NAMALWA (cell line): Measurements from ENCODE around the gene NFATC2.

ENCODE experiments used
- DNase-seq: peaks from one replicate; pipeline ENCODE4 v3.0.0-alpha.2; 2015; ENCODE audit warnings: low spot score

The NFATC2 gene

DNA sequence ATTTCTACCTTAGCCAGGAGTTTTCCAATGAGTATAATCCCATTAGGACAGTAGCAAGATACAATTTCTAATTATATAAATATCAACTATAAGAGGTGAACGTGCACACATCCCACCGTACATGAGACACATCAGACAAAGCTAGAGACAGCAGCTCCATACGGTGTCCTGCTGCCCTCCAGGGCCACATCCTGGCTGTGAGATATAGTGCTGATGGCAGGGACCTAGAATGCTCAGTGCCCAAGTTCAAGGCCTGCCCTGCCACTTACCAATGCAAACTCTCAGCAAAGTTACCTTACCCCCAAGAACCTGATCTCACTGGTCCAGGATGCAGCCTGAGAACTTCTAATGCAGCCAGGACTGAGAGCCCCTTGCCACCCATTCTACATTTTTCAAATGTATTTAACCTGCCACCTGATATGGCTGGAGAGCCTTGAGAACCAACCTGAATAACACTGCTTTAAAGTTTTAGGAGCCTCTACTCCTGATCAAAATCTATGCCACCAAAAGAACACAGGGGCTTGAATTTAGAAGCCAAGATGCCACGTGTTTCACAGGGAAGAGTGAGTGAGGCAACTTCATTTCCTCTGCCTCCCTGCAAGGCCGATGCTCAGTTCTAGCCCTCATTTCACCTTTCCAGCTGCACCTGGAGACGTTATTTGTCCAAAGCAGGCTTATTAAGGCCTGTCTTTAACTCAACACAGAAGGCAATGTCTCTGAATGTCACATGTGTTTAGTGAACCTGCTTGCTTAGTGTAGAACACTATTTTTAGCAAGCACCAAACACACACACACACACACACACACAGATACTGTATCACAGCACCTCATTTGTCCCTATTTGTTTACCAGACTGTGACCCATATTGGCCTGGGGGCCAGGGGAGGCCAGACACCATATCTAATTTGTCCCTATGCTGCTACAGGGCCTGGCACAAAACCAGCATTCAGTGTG, 6.1 kb downstream of the NFATC2 start:
- no peak for DNase-seq

DNA sequence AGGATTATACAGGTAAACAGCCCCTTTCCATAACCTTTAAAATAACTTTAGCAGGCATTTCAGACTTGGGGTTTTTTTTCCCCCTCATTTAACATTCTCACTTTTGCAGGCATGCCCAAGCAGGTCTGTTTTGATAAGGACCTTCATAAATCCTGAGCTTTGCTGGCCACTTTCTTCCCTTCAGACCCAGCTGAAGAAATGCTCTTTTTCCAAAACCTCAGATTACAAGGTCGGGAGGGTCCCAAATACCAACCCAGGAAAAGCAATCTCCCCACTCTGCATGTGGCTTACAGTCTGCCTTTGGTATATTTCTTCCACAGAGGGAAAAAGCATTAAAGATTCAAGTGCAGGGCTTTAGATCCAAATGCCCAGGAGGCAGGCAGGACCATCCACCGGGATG, 6.8 kb downstream of the NFATC2 start:
- DNase-seq = no peak

DNA sequence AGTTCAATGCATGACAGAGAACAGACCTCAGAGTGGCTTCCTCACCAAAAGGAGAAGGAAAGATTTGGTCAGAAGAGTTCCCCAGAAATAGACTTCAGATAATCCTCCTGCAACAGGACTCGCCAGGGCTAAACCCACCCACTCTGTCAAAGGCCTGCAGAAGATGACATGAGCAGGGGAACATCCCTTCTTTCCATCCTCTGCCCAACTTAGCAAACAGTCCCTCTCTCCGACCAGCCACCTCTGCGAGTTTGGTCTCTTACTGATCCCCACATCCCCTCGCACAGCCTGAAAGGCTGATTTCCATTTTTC, 7.5 kb downstream of the NFATC2 start:
- DNase-seq = no peak

DNA sequence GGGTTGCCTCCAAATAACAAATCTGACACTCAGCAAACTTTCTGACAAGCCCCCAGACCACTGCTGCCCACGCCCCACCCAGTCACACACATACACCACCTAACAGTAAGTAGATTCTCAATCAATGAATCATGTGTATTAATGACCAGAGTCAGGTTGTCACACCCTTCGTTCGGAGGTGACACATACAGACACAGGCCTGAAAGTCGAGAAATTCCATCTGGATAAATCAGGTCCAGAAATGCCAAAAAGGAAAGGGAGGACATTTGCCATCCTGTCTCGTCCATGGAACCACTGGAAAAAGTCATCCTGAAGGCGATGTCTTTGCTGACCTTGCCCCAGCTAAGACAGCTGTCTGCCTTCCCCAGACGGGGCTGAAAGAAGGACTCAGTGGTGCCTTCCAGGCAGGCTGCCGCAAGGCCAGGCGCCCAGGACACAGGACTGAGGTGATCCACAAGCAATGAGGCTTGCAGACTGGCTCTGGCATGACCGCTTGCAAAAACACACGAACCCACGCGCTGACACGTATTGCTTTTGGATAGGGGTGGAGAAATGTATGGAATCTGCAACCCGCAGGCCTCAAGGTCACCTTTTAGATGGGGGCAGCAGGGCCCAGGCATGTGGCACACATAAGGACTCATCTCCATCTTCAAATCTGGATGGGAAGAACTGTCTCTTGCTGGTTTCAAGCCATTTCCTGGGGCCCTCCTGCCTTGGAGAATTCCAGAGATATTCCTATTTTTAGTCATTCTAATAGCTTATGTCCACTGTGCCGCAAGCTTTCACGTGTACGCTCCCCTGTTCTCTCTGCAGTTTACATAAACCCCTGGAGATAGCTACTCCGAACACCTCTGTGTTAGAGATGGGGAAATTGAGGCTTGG, 9.0 kb downstream of the NFATC2 start:
- DNase-seq = no peak

DNA sequence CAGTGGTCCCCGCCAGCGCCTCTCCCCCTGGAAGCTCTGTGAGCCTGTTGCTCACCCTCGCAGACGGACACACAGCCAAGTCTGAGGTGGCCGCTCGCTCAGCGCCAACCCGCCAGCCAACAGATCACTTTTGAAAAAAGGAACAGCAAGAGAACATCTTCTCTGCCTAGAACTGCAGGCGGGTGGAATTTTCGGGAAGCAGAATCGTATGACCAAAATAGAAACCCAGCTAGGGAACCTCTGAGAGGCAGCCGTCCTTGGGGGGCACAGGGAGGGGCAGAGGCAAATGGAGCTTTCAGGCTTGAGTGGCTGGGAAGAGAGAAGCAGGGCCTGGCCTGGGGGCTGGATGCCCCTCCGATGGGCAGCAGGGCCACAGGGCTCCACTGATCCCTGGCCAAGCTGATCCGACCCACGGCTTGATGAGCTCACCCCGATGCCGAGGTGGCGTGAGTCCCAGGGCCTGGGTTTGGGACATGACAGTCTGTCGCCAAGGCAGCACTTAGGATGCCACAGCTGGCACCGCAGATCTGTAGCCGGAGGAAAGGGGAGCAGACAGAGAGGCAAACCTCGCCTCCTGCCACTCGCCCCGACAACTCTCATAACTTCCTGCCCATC, 9.8 kb downstream of the NFATC2 start:
- DNase-seq = no peak

DNA sequence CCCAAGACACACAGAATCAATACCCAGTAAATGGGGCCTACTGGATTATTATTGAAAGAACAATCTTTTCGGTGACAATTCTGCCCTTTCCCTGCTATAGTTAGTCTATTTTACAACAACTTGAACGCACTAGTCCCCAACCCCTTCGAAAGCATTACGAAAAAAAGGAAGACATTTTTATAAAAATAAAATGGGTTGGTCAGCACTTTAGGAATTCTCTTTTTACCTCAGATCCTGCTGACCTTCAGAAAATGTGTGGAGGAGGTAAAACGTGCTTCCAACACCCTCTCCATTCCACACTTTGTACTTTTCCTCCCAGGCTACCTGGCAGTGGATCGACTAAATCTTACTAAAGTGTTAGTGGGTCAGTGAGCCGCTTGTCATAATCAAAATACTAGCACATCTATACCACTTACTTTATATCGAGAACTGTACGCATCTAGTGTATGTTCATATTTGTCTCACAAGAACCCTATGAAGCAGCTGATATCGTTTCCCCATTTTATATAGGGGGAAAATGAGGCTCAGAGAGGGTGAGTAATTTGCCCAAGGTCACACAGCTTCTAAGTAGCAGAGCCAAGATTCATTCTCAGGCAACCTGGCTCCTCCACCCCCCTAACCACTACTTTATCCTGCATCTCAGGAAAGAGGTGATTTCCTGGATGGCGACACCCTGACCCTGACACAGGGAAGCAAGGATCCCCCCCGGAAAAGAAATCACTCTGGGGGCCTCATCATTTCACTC, 10.6 kb downstream of the NFATC2 start:
- DNase-seq = no peak

DNA sequence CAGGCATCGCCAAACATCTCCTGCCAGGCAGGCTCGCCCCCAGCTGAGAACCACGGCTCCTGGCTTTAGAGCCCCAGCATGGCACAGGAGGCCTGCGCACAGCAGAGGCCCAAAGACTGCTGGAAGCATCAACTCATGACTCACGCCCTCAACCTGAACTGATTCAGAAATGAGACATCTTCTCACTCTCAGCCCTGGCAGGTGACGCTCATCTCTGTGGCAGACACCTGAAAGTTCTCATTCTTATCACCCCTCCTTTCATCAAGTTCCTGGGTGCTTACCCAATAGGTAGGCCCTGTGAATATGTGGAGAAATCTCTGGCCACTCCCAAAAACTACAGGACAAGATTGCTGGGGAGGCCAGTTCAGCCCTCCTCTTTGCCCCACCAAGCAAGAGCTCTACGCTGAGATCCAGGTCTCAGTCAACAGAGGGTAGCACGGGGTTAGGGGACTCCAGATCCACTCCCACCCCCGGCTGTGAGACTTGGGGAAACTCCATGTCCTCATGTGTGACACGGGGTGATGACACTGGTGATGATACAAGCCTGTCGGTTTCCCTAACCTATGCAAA, 11.3 kb downstream of the NFATC2 start:
- no peak for DNase-seq

DNA sequence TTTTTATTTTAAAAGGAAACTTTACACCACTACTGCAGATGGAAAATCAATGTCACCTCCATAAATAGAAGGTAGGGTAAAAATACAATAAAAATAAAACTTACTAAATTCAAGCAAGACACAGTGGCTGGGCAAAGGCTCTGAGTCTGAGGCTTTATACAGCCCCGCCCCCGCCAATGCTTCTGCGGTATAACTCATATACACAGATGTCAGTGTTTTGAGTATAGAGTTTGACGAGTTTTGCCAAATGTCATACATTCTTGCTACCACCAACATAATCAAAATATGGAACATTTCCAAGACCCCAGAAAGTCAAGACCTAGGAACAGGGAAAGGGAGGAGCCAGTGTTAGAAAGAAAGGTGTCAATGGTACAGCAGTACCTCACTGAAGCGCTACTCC, 12.8 kb downstream of the NFATC2 start:
- peak; percentile 41 for DNase-seq

DNA sequence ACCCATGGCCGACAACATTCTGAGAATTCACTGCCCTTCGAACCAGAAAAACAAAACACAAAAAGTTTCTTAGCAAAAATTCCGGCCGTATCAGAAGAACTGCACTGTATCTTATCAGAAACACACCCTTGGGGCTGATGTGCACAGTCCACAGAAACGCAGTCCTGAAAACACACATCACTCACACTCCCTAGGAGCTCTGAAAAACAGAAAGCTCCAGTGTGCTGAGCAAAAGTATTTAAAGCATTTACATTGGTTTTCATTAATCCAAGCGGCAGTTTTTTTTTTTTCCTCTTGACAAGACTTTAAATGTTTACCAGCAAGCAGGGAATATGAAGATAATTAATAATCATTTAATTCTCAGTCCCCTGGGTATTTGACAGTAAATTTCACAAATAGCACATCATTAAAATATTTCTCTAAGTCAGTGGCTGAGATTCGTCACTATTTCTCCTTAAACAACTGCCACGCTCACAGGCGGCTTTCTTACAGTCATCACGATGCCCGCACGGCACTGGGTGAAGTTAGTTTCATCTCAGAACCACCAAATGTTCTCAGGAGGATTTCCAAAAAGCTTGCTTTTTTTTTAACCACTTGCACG, 13.3 kb downstream of the NFATC2 start:
- peak; percentile 29 for DNase-seq

DNA sequence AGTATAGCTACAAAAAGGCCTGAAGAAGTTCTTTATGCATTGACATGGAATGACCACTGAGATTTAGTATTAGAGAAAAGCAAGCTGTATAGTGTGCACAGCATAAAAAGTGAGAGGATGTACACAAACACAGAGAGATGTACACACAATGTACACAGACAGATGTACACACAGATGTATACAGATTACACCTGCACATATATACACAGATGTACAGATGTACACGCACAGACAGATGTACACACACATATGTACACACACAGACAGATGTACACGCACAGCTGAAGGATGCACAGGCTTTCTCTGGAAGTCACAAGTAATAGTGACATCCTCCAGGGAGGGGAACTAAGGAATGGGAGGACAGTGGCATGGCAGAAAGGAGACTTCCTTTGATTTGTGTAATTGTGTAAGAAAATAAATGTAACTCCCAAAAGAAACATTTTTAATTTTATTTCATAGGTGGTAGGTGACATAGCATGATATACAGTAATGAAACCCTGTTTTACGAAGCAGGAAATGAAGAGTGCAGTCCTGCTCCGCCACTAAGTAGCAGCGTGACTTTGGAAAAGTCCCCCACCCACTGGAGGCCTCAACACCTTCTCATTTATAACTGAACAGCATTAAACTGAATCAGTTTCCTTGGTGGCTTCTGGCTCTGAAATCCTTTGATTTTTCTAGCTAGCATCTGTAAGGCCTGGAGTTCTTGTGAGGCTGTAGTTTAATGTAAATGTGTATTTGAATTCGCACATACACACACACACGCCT, 14.1 kb downstream of the NFATC2 start:
- DNase-seq = peak; percentile 30

DNA sequence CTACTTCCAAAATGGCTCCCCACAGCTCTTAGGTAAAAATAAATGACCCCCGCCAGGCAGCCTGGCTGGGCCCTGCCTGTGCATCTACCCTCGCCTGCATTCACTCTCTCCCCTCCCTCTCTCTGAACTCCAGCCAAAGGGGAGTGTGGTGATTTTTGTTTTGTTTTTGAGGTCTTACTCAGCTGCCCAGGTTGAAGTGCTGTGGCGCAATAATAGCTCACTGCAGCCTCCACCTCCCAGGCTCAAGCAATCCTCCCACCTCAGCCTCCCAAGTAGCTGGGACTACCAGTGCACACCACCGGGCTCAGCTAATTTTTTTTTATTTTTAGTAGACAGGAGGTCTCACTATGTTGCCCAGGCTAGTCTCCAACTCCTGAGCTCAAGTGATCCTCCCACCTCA, 15.8 kb downstream of the NFATC2 start:
- no peak for DNase-seq

DNA sequence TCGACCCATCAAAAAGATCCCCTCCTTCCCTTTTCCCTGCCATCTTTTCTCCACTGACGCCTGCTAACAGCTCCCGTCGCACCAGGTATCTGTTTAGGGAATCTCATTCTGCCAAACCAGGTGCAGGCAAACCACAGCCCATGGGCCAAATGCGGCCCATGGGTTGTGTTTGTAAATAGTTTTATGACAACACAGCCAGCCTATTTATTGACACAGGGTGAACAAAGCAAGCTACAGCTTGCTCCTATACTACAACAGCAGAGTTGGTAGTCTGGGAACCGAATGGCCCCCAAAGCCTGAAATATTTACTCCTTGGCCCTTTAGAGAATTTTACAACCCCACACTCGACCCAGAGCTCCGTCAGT, 16.4 kb downstream of the NFATC2 start:
- DNase-seq = peak; percentile 44

DNA sequence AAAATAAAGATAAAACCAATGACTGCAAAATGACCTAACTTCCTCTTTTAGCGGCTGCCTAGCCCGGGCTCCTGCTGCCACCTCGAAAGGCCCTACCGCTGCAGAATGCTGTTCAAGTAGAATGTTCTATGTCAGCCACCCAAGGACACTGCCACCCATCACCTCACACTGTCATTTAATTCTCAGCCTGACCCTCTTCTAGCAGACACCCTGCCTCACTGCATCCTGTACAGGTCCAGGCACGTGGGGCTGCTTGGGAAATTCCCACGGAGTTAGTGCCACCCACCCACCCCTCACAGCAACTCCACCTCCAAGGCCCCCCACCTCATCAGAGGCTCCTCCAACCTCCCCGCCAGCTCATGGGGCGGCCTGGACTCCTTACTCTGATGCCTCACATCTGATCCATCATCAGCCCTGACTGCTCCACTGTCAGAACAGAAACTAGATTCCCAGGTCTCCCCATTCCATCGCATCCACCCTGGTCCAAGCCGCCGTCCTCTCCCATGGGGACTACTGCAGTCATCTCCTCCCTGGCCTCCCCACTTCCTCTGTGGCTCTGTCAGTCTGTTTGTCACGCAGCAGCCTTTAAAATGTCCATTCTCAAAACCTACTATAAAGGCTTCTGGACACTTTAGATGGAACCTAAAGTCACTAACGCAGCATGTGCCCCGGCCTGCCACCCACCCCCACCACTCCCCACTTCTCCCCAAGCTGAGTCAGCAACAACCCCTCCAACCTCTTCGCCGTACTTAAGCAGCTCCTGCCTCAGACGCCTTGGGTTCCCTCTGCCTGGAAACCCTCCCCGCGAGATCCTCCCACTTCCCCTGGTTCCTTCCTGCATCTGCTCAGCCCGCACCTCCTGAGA, 17.0 kb downstream of the NFATC2 start:
- DNase-seq = peak; percentile 57

DNA sequence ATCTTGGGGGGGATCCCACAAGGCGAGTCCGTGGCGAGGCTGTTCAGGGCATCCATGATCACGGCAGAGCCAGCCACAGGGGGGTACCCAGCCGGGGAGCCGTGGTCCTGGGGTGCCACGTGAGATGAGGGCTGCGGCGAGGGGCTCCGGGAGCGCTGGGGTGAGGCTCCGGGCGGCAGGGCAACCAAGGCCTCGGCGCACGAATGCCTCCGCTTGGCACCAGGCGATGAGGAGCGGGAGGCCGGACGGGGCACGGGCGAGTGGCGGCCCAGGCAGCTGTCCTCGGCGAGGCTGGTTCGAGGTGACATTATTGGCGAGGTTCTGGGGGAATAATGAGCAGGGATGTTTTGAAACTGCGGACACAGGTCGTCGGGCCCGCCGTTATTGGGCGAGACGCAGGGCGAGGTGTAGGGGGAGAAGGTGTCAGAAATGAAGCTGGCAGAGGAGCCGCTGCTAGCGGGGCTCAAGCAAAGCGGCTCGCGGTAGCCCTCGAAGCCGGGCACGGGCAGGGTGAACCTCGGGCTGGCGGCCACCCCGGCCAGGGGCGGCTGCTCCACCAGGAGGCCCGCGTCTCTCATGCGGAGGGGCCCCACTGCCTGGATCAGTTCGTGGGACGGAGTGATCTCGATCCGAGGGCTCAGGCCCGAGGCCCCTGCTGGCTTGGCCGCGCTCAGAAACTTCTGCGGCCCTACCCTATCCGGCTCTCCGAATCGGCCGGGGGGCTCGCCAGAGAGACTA, 19.1 kb downstream of the NFATC2 start:
- no peak for DNase-seq

DNA sequence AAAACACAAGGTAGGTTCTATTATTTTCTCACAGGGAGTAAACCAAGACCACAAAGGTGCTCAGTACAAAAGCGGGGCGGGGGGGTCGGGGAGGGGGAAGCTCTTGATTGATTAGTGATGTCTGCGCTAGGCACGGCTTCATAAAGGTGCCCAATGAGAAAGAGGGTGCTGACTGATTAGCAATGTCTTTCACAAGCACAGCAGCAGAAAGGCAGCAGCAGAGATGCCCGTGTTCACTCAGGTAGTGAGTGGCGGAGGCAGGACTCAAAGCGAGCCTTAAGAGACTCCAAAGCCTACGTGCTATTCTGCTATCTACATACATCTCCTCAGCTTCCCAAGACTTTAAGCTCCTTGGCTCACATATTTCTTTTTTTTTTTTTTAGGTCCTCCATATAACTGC, 20.3 kb downstream of the NFATC2 start:
- DNase-seq = no peak

DNA sequence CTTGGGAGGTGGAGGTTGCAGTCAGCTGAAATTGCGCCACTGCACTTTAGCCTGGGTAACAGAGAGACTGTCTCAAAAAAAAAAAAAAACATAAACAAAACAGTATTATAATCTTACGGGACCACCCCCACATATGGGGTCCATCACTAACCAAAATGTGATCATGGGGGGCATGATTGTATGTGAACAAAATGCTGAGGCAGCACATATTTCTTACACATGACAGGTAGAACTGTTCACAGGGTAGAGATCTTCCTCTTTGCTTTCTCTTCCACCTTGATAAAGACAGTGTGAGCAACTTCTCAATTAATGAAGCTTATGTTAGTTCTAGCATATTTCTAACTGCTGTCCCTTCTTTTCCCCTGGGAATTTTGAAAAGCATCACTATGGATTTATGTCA, 24.7 kb downstream of the NFATC2 start:
- DNase-seq = no peak

DNA sequence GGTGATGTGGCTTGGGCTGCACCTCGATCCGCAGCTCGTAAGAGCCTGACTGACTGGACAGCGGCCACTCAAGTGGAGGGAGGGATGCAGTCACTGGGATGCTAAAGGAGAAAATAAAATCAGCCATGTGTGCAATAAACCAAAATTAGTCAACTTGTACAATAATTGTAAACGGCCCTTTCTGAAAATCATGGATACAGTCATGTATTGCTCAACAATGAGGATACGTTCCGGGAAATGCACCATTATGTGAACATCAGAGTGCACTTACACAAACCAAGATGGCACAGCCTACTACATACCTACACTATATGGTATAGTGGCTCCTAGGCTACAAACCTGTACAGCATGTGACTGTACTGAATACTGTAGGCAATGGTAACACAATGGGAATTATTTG, 25.7 kb downstream of the NFATC2 start:
- no peak for DNase-seq

DNA sequence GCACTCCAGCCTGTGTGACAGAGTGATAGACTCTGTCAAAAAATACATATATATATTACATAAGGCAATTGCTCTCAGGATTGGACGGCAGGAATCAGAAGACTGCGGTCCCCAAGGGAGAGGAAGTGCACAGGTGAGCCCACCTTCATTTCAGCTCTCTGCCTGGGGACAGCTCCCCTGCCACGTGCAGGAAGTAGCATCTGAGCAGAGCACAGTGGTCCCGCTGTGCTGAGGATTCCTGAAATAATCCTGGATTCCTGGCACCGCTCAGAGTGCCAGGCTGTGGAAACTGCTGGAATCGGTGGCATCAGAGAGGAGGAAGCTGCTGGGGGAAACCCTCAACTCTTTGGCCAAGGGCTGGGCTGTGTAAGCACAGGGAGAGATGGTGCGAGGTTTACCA, 27.7 kb downstream of the NFATC2 start:
- no peak for DNase-seq

DNA sequence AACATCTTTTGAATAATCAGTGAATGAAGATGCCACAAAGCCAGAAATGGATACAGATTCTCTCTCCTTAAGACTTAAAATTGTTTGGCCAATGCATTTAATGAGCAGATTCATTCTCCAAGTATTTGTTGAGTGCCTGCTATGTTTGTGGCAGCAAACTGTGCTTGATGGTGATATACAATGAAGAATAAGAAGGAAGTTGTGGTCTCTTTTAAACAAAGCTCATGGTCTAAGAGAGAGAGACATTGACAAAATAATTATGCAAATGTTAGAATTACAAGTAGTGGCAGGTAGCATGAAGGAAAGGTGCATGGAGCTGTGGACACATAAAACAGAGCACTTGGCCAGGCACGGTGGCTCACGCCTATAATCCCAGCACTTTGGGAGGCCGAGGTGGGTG, 28.3 kb downstream of the NFATC2 start:
- DNase-seq = no peak
